ENCODE data around the gene MAGI1. TPM values are rescaled to one million over a fixed set of nuclear protein-coding genes. Genes with fewer than 3 reads are reported as not detected.

The MAGI1 gene
- total and polyA plus RNA-seq, 7 donors, result 10.2 to 54.0 (median 29.8) TPM

DNA sequence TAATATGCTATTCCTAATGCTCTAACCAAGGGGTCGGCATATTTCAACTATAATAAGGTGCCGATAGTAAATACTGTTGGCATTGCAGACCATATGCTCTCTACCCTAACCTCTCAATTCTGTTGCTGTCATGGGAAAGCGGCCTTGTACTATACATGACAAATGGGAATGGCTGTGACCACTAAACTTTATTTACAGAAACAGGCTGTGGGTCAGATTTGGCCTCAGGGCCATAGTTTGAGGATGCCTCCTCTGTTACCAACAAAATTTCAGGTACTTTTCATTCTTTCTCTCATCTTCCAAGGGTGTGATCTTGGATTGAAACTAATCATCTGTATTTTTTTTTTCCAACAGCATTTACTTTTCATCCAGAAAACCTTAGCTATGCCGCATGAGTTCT lies 242.0 kb downstream of the MAGI1 start:
- Histone ChIP-seq H3K36me3 (no peaks in the 10 kb centered on the region), H3K4me3 (no peak overlapping the region), H3K4me1 (peaks cover 0 to 5% (median 0%) of the 10 kb centered on the region in 4 donors), H3K9me3 (no peaks in the 10 kb centered on the region), H3K27ac (no peak overlapping the region), H3K27me3 (no peaks in the 10 kb centered on the region)
- WGBS, 2 donors, result 94% methylated on average over 4 of the region's 4 CpGs
- DNase-seq, result no peak
- intact Hi-C loops (cut with DNase I), result no loop called here
- TF ChIP-seq, protein P1, sequence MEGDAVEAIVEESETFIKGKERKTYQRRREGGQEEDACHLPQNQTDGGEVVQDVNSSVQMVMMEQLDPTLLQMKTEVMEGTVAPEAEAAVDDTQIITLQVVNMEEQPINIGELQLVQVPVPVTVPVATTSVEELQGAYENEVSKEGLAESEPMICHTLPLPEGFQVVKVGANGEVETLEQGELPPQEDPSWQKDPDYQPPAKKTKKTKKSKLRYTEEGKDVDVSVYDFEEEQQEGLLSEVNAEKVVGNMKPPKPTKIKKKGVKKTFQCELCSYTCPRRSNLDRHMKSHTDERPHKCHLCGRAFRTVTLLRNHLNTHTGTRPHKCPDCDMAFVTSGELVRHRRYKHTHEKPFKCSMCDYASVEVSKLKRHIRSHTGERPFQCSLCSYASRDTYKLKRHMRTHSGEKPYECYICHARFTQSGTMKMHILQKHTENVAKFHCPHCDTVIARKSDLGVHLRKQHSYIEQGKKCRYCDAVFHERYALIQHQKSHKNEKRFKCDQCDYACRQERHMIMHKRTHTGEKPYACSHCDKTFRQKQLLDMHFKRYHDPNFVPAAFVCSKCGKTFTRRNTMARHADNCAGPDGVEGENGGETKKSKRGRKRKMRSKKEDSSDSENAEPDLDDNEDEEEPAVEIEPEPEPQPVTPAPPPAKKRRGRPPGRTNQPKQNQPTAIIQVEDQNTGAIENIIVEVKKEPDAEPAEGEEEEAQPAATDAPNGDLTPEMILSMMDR (IDR thresholded peaks at IDR 0.05), result no peak
- TF ChIP-seq POLR2A (IDR thresholded peaks at IDR 0.05) (no peak), POLR2AphosphoS5 (IDR thresholded peaks at IDR 0.05) (no peak), EP300 (IDR thresholded peaks at IDR 0.05) (no peak)

DNA sequence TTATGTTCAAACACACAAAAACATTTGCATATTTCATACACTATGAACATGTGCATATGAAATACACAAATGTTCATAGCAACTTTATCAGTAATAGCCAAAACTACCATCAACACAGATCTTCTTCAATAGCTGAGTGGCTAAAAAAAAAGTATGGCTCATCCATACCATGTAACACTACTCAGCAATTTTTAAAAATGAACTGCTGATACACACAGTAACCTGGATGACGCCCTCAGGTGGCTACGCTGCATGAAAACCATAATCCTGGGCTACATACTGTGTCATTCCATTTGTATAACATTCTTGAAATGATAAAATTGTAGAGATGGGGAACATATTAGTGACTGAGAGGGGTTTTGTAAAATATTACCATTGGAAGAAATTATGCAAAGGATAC lies 243.6 kb downstream of the MAGI1 start:
- TF ChIP-seq EP300 (IDR thresholded peaks at IDR 0.05) (no peak), POLR2AphosphoS5 (IDR thresholded peaks at IDR 0.05) (no peak), POLR2A (IDR thresholded peaks at IDR 0.05) (no peak)
- TF ChIP-seq, protein P1 (IDR thresholded peaks at IDR 0.05), result no peak
- WGBS, 2 donors, result 95 to 98% methylated on average over 2 of the region's 2 CpGs
- Histone ChIP-seq H3K9me3 (no peaks in the 10 kb centered on the region), H3K27me3 (no peaks in the 10 kb centered on the region), H3K4me3 (no peak overlapping the region), H3K4me1 (peaks cover 0 to 5% (median 0%) of the 10 kb centered on the region in 4 donors), H3K36me3 (no peaks in the 10 kb centered on the region), H3K27ac (no peak overlapping the region)
- no peak for DNase-seq
- intact Hi-C loops (cut with DNase I), result no loop called here

GRCh38 chr3:65793495-65794200 lies 245.1 kb downstream of the MAGI1 start:
- no peaks in the 10 kb centered on the region for H3K36me3 ChIP-seq
- no peak overlapping the region for H3K4me3 ChIP-seq
- H3K27me3 ChIP-seq, result no peaks in the 10 kb centered on the region
- TF ChIP-seq POLR2AphosphoS5 (IDR thresholded peaks at IDR 0.05) (no peak), POLR2A (IDR thresholded peaks at IDR 0.05) (no peak), EP300 (IDR thresholded peaks at IDR 0.05) (no peak)
- TF ChIP-seq, protein P1 (IDR thresholded peaks at IDR 0.05), result no peak
- H3K27ac ChIP-seq, result no peak overlapping the region
- H3K4me1 ChIP-seq, result peaks cover 0 to 5% (median under 1%) of the 10 kb centered on the region in 4 donors
- intact Hi-C loops (cut with DNase I), result no loop called here
- no peak for DNase-seq
- 31 to 59% methylated on average over 8 of the region's 8 CpGs for WGBS, 2 donors
- no peaks in the 10 kb centered on the region for H3K9me3 ChIP-seq

DNA sequence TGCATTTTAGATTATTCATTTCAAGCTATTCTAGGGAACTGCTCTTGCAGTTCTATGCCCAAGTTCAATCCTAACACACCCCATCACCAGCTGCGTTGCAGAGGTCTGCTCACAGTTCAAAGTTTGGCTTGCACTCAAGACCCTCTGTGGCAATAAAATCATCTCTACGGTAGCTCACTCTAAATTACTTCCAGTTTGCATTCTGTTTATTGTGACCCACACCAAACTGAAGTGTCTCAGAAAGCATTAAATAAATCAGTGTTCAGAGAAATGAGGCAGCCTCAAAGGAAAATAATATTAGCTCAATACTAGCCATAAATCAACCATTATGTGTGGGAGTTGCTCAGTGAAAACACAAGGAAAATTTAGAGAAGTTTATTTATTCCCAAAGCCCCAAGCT lies 250.3 kb downstream of the MAGI1 start:
- intact Hi-C loops (cut with DNase I), result loop anchor here (10.0 kb wide), 2 partner anchors 406 to 436 kb away; partner anchors contain the start of gene SLC25A26
- H3K27me3 ChIP-seq, result no peaks in the 10 kb centered on the region
- TF ChIP-seq, protein P1 (IDR thresholded peaks at IDR 0.05), result no peak
- TF ChIP-seq EP300 (IDR thresholded peaks at IDR 0.05) (no peak), POLR2A (IDR thresholded peaks at IDR 0.05) (no peak), POLR2AphosphoS5 (IDR thresholded peaks at IDR 0.05) (no peak)
- no peaks in the 10 kb centered on the region for H3K36me3 ChIP-seq
- H3K9me3 ChIP-seq, result no peaks in the 10 kb centered on the region
- 8 to 51% methylated on average over 2 of the region's 2 CpGs for WGBS, 2 donors
- no peak overlapping the region for H3K27ac ChIP-seq
- H3K4me3 ChIP-seq, result no peak overlapping the region
- peaks cover 0 to 16% (median 9%) of the 10 kb centered on the region in 4 donors for H3K4me1 ChIP-seq
- DNase-seq, result no peak
